Peyer's patch (tissue), 4 donors: ENCODE data around the gene LMF1. TPM values are rescaled to one million over a fixed set of nuclear protein-coding genes. Genes with fewer than 3 reads are reported as not detected.

Source experiments
- DNase-seq, 3 donors: peaks; one replicate each; pipeline ENCODE4 v3.0.0-alpha.2; 2017 to 2019
- H3K27ac ChIP-seq, 4 donors: fragments of 200-600 bp; sonication (generic); one replicate each; pipeline ENCODE4 v1.5.1; 2016 to 2019
- H3K27me3 ChIP-seq, 2 donors: fragments of 200-600 bp; sonication (generic); one replicate each; pipeline ENCODE4 v1.5.1; 2019
- H3K36me3 ChIP-seq, 3 donors: fragments of 200-600 bp; sonication (generic); one replicate each; pipeline ENCODE4 v1.5.1; 2016 to 2019
- H3K4me1 ChIP-seq, 4 donors: fragments of 200-600 bp; sonication (generic); one replicate each; pipeline ENCODE4 v1.5.1; 2016 to 2019
- H3K4me3 ChIP-seq, 4 donors: fragments of 200-600 bp; sonication (generic); 1 replicate in 3 of 4; 2 replicates in 1 of 4; pipeline ENCODE4 v1.5.1; 2016 to 2019; ENCODE audit warnings: mild to moderate bottlenecking in 1 of 4
- H3K9me3 ChIP-seq, 4 donors: fragments of 200-600 bp; sonication (generic); one replicate each; pipeline ENCODE4 v1.5.1; 2016 to 2019; ENCODE audit warnings: mild to moderate bottlenecking in 1 of 4
- CTCF ChIP-seq, 6 experiments: fragments of 450-650 bp in 4 of 6; fragments of 200-600 bp in 2 of 6; sonication (generic) in 1 of 6; IDR thresholded peaks; one replicate each; pipeline ENCODE4 v1.5.1; 2017 to 2019; ENCODE audit warnings: antibody characterized with exemption in 6 of 6, mild to moderate bottlenecking in 3 of 6, moderate library complexity in 1 of 6
- POLR2A ChIP-seq, 2 donors: fragments of 450-650 bp; IDR thresholded peaks; one replicate each; pipeline ENCODE4 v1.5.1; 2017; ENCODE audit warnings: antibody characterized with exemption in 2 of 2, mild to moderate bottlenecking in 2 of 2, moderate library complexity in 2 of 2
- total RNA-seq, 4 donors: library from RNA; depleted of rRNA; stranded (reverse); fragments of >200 nt; gene quantifications; one replicate each; pipeline ENCODE4 v1.1.0, GENCODE V29; 2016

LMF1 gene
- total RNA-seq, 4 donors from 2014 or later: 16.3 to 85.4 (median 54.6) TPM

- no peak for DNase-seq
- Histone ChIP-seq H3K27ac (no peak overlapping the region), H3K9me3 (no peaks in the 10 kb centered on the region), H3K4me1 (peaks cover 0 to 9% (median 3%) of the 10 kb centered on the region in 4 donors), H3K4me3 (no peak overlapping the region), H3K27me3 (no peaks in the 10 kb centered on the region), H3K36me3 (no peaks in the 10 kb centered on the region)
- TF ChIP-seq POLR2A (IDR thresholded peaks at IDR 0.05) (no peak), CTCF (IDR thresholded peaks at IDR 0.05) (no peak)
These were observed 36.0 kb upstream of the LMF1 start for GRCh38 chr16:1006781-1007180.

- no peaks in the 10 kb centered on the region for H3K27me3 ChIP-seq
- no peaks in the 10 kb centered on the region for H3K9me3 ChIP-seq
- H3K4me3 ChIP-seq: no peak overlapping the region
- peaks cover 0 to 9% (median 3%) of the 10 kb centered on the region in 4 donors for H3K4me1 ChIP-seq
- no peaks in the 10 kb centered on the region for H3K36me3 ChIP-seq
- DNase-seq: no peak
- TF ChIP-seq CTCF (IDR thresholded peaks at IDR 0.05) (no peak), POLR2A (IDR thresholded peaks at IDR 0.05) (no peak)
- H3K27ac ChIP-seq: no peak overlapping the region
These were observed 34.5 kb upstream of the LMF1 start for GRCh38 chr16:1005286-1005685.

GRCh38 chr16:1003391-1004347, 32.9 kb upstream of the LMF1 start:
- Histone ChIP-seq H3K36me3 (no peaks in the 10 kb centered on the region), H3K4me3 (peak overlapping the region in 1 of 4 donors; percentile 22), H3K27ac (peak overlapping the region in 1 of 4 donors; percentile 25), H3K4me1 (peaks cover 0 to 9% (median 3%) of the 10 kb centered on the region in 4 donors), H3K9me3 (no peaks in the 10 kb centered on the region), H3K27me3 (no peaks in the 10 kb centered on the region)
- no peak for TF ChIP-seq POLR2A (IDR thresholded peaks at IDR 0.05)
- no peak for TF ChIP-seq CTCF (IDR thresholded peaks at IDR 0.05)
- peak in 1 of 3 donors; percentile 66 for DNase-seq

GRCh38 chr16:1002399-1003166, 31.8 kb upstream of the LMF1 start:
- no peaks in the 10 kb centered on the region for H3K9me3 ChIP-seq
- H3K27ac ChIP-seq: no peak overlapping the region
- TF ChIP-seq CTCF (IDR thresholded peaks at IDR 0.05) (no peak), POLR2A (IDR thresholded peaks at IDR 0.05) (no peak)
- no peak overlapping the region for H3K4me3 ChIP-seq
- no peaks in the 10 kb centered on the region for H3K36me3 ChIP-seq
- H3K27me3 ChIP-seq: no peaks in the 10 kb centered on the region
- peak in 1 of 3 donors; percentile 82 for DNase-seq
- peaks cover 0 to 17% (median 6%) of the 10 kb centered on the region in 4 donors for H3K4me1 ChIP-seq

DNA sequence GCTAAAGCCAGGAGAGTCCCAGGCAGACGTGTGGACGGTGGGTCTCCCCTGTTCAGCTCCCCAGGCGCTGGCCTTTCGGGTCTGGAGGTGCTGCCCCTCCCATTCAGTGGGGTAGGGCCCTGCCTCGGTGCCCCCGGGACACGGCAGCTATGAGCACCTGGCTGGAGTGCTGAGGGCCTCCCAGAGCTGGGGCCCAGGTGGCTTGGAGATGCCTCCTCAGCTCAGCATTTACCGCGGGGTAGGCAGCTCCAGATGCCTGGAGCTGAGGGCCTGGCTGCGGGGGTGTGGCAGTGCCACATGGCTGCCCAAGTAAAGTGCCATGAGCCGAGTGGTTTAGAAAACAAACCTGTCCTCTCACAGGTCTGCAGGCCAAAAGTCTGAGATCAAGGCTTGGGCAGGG, 30.3 kb upstream of the LMF1 start:
- TF ChIP-seq POLR2A (IDR thresholded peaks at IDR 0.05) (no peak), CTCF (IDR thresholded peaks at IDR 0.05) (no peak)
- Histone ChIP-seq H3K36me3 (no peaks in the 10 kb centered on the region), H3K4me1 (peaks cover 0 to 18% (median 6%) of the 10 kb centered on the region in 4 donors), H3K27ac (no peak overlapping the region), H3K27me3 (no peaks in the 10 kb centered on the region), H3K9me3 (no peaks in the 10 kb centered on the region), H3K4me3 (no peak overlapping the region)
- DNase-seq: no peak
